SU-DHL-6 (cell line): ENCODE data around the gene EGLN1.

Experiments used
- CTCF ChIP-seq: fragments of 200-600 bp; sonication (generic); IDR thresholded peaks from one replicate; pipeline ENCODE4 v1.5.1; 2017; ENCODE audit warnings: antibody characterized with exemption, mild to moderate bottlenecking, low read length, moderate library complexity; ENCODE audit not compliant: insufficient read depth, poor library complexity, severe bottlenecking
- EZH2phosphoT487 ChIP-seq: fragments of 200-600 bp; sonication (generic), shearing (Covaris generic); conservative IDR thresholded peaks from 2 replicates; pipeline ENCODE4 v1.6.1; 2018; ENCODE audit warnings: mild to moderate bottlenecking, antibody characterized with exemption, low read length, moderate library complexity, mixed read lengths

- TF ChIP-seq CTCF (no peak), EZH2phosphoT487 (no peak)
Measured at GRCh38 chr1:231318015-231318355, 104.1 kb downstream of the EGLN1 start.
